Measurements from ENCODE around the gene CDH11.

- TF ChIP-seq CTCF (IDR thresholded peaks at IDR 0.05) (no peak), POLR2A (IDR thresholded peaks at IDR 0.05) (no peak), POLR2AphosphoS5 (IDR thresholded peaks at IDR 0.05) (no peak)
These were observed 171.6 kb downstream of the CDH11 start for GRCh38 chr16:64950262-64950661.

Measured in stomach (tissue), 4 donors.